Ascending aorta (tissue), 2 donors: ENCODE results near the gene MEIS3. TPM values are rescaled to one million over a fixed set of nuclear protein-coding genes. Genes with fewer than 3 reads are reported as not detected.

ENCODE experiments used
- DNase-seq, 2 donors: peaks; one replicate each; pipeline ENCODE4 v3.0.0-alpha.2; 2019; ENCODE audit warnings: low spot score in 2 of 2
- H3K27ac ChIP-seq, 2 donors: fragments of 200-600 bp; sonication (generic); one replicate each; pipeline ENCODE4 v1.5.1; 2016 to 2017; ENCODE audit warnings: mild to moderate bottlenecking in 1 of 2
- H3K27me3 ChIP-seq: fragments of 200-600 bp; sonication (generic); one replicate; pipeline ENCODE4 v1.5.1; 2017
- H3K36me3 ChIP-seq, 2 donors: fragments of 200-600 bp; sonication (generic); one replicate each; pipeline ENCODE4 v1.5.1; 2016
- H3K4me1 ChIP-seq, 2 donors: fragments of 200-600 bp; sonication (generic); one replicate each; pipeline ENCODE4 v1.5.1; 2016 to 2017; ENCODE audit warnings: mild to moderate bottlenecking in 1 of 2
- H3K4me3 ChIP-seq, 2 donors: fragments of 200-600 bp; sonication (generic); one replicate each; pipeline ENCODE4 v1.5.1; 2016 to 2017; ENCODE audit warnings: mild to moderate bottlenecking in 1 of 2
- H3K9me3 ChIP-seq, 2 donors: fragments of 200-600 bp; sonication (generic); one replicate each; pipeline ENCODE4 v1.5.1; 2016
- CTCF ChIP-seq, 3 experiments: fragments of 200-600 bp in 2 of 3; fragments of 450-650 bp in 1 of 3; sonication (generic) in 2 of 3; IDR thresholded peaks; one replicate each; pipeline ENCODE4 v1.5.1; 2016 to 2019; ENCODE audit warnings: antibody characterized with exemption in 3 of 3, mild to moderate bottlenecking in 1 of 3, moderate library complexity in 1 of 3
- intact Hi-C: fragments of 100-400 bp; cut with DNase I; formaldehyde crosslinking; loops from one replicate; pipeline ENCODE4 v1.15.1; 2023
- total RNA-seq: library from RNA; depleted of rRNA; stranded (reverse); fragments of >200 nt; gene quantifications from one replicate; pipeline ENCODE4 v1.1.0, GENCODE V29; 2016

Gene MEIS3
- total RNA-seq, 1 donor from 2014 or later = 28.6 TPM

GRCh38 chr19:47430041-47430802, 10.9 kb upstream of the MEIS3 start:
- Histone ChIP-seq H3K4me1 (peaks cover 9 to 13% of the 10 kb centered on the region in 2 donors), H3K9me3 (no peaks in the 10 kb centered on the region), H3K27me3 (peaks cover 21% of the 10 kb centered on the region), H3K4me3 (peak overlapping the region; percentile 24 to 46), H3K27ac (no peak overlapping the region), H3K36me3 (no peaks in the 10 kb centered on the region)
- intact Hi-C loops = no loop called here
- DNase-seq = no peak
- peak; percentile 34 to 50 (median 35) for TF ChIP-seq CTCF (IDR thresholded peaks at IDR 0.05)

GRCh38 chr19:47429140-47429793, 9.9 kb upstream of the MEIS3 start:
- Histone ChIP-seq H3K36me3 (no peaks in the 10 kb centered on the region), H3K27me3 (peaks cover 21% of the 10 kb centered on the region), H3K27ac (no peak overlapping the region), H3K9me3 (no peaks in the 10 kb centered on the region), H3K4me3 (no peak overlapping the region), H3K4me1 (peaks cover 9 to 13% of the 10 kb centered on the region in 2 donors)
- no peak for DNase-seq
- intact Hi-C loops = no loop called here
- TF ChIP-seq CTCF (IDR thresholded peaks at IDR 0.05) = no peak

DNA sequence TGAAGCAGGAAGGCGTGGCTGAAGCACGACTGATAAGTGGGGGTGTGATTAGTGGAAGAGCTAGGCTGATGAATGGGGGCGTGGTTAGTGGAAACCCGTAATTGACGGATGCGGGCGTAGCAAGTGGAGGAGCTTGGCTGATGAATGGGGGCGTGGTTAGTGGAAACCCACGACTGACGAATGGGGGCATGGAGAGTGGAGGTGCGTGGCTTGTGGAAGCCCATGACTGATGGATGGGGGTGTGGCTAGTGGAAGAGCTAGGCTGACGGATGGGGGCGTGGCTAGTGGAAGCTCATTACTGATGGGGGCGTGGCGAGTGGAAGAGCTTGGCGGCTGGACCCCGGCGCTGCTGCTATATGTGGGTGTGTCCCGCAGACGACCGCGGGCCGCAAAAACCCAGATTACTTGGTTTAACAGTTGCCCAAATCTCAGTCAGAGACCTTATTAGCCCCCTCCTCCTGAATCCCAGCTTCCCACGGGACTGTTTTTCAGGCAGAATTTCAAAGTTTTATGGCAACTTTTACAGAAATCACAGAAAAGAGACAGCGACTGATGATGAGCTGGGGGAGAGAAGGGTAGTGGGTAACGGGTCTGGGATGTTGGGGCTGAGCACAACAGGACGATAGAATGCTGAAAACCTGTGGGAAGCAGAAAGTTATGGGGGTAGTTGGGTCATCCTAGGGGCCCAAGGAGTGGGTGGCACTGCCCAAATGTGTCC, 9.0 kb upstream of the MEIS3 start:
- Histone ChIP-seq H3K9me3 (no peaks in the 10 kb centered on the region), H3K36me3 (no peaks in the 10 kb centered on the region), H3K27ac (no peak overlapping the region), H3K4me1 (peaks cover 9 to 13% of the 10 kb centered on the region in 2 donors), H3K4me3 (peak overlapping the region in 1 of 2 donors; percentile 28), H3K27me3 (peaks cover 21% of the 10 kb centered on the region)
- DNase-seq = peak; percentile 48 to 82
- no peak for TF ChIP-seq CTCF (IDR thresholded peaks at IDR 0.05)
- intact Hi-C loops = no loop called here

DNA sequence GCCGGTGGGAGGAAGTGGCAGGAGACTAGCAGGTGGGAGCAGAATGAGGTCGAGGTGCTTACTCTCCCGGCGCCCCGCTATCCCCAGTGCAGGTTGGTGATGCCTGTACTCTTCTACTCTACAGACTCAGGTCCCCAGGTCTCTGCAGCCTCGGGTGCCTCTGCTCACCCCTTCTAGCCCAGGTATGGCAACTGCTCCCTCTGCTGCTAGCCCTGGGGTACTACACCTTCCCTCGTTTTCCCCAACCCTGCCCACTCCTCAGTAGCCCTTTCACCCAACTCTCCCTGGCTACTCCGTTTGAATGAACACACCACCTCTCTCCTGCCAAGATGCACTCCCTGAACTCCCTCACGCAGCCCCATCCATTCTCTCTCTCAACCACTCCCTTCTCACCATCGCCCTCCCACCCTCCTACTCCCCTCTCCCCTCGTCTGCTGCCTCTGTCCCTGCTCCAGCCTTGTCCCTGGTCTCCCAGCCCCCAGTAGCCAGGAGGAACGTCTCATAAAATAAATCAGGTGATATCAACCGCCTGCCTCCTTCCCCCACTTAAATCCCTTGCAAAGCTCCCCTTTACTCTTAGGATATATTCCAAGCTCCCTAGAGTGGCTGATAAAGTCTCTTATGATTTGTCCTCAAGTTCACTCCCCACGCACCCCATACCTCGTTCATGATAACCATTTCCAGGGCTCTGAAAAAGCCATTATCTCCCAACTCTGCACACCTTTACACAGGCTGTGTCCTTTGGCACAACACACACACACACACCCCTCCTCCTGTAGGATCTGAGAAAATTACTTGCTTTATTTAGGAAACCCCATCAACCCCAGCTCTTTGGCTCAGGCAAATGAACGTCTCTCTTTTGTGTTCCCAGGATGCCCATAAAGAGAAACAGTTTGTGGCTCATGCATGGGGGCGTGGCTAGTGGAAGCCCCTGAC, 8.2 kb upstream of the MEIS3 start:
- H3K27me3 ChIP-seq = peaks cover 25% of the 10 kb centered on the region
- H3K36me3 ChIP-seq = no peaks in the 10 kb centered on the region
- DNase-seq = no peak
- TF ChIP-seq CTCF (IDR thresholded peaks at IDR 0.05) = peak; percentile 53 to 81 (median 78)
- no peaks in the 10 kb centered on the region for H3K9me3 ChIP-seq
- H3K4me1 ChIP-seq = peaks cover 9 to 13% of the 10 kb centered on the region in 2 donors
- H3K27ac ChIP-seq = no peak overlapping the region
- intact Hi-C loops = no loop called here
- H3K4me3 ChIP-seq = peak overlapping the region in 1 of 2 donors; percentile 28
